ENCODE measurements around the gene STAB1. TPM values are rescaled to one million over a fixed set of nuclear protein-coding genes. Genes with fewer than 3 reads are reported as not detected.
A peak's percentile ranks its signal among the peaks of the same experiment; 100 is the strongest.

Gene STAB1
- polyA plus RNA-seq, 3 donors: 3.8 to 535 (median 15.8) TPM

GRCh38 chr3:52447512-52448355 is 47.4 kb upstream of the STAB1 start:
- Mint-ChIP-seq H3K36me3 (no peaks in the 10 kb centered on the region), H3K27ac (peak overlapping the region in 2 of 7 donors; percentile 51 to 54), H3K9me3 (peaks cover 0 to 9% (median 3%) of the 10 kb centered on the region in 7 donors), H3K4me3 (no peak overlapping the region), H3K4me1 (peaks cover 6% of the 10 kb centered on the region), H3K27me3 (ENCODE audit: low read depth in 3 of 3) (peaks cover 2 to 9% (median 7%) of the 10 kb centered on the region in 3 donors)
- no peak for TF ChIP-seq CTCF (IDR thresholded peaks at IDR 0.05)
- H3K27me3 ChIP-seq (ENCODE audit: control insufficient read depth in 2 of 2, insufficient read depth in 2 of 2, low read length in 2 of 2): no peaks in the 10 kb centered on the region
- peaks cover 5 to 11% of the 10 kb centered on the region in 2 donors for H3K4me1 ChIP-seq (ENCODE audit: control insufficient read depth in 1 of 2, insufficient read depth in 2 of 2, low read length in 2 of 2)
- no peak overlapping the region for H2AFZ ChIP-seq (ENCODE audit: insufficient read depth, low read depth, low read length, poor library complexity, severe bottlenecking)
- no peak overlapping the region for H3K4me3 ChIP-seq (replicated peaks in 1 of 3; ENCODE audit: low read depth in 2 of 3, low read length in 3 of 3)
- H3K9me3 ChIP-seq (replicated peaks in 1 of 2; ENCODE audit: control insufficient read depth in 1 of 2, insufficient read depth in 1 of 2, low read length in 2 of 2): no peaks in the 10 kb centered on the region
- H3K9ac ChIP-seq (ENCODE audit: insufficient read depth, low read length, poor library complexity, severe bottlenecking): no peak overlapping the region
- whole genome bisulfite sequencing (ENCODE audit: insufficient coverage): 84% methylated on average over 10 of the region's 12 CpGs
- H3K27ac ChIP-seq (ENCODE audit: low read depth in 1 of 2, low read length in 2 of 2): no peak overlapping the region
- H3K79me2 ChIP-seq (ENCODE audit: insufficient read depth, low read length): no peaks in the 10 kb centered on the region
- intact Hi-C loops (cut with micrococcal nuclease): loop anchor here in 1 of 2 donors (1.0 kb wide), 1 partner anchor 19 kb away; no protein-coding TSS in a partner anchor
- no peaks in the 10 kb centered on the region for H3K36me3 ChIP-seq (replicated peaks in 1 of 2; ENCODE audit: control insufficient read depth in 1 of 2, insufficient read depth in 2 of 2, low read length in 2 of 2)
- H4K20me1 ChIP-seq (ENCODE audit: insufficient read depth, low read length): no peaks in the 10 kb centered on the region
- no peak overlapping the region for H3K4me2 ChIP-seq (replicated peaks; ENCODE audit: extremely low read depth, low read length, poor library complexity, severe bottlenecking)
- no peak for DNase-seq

DNA sequence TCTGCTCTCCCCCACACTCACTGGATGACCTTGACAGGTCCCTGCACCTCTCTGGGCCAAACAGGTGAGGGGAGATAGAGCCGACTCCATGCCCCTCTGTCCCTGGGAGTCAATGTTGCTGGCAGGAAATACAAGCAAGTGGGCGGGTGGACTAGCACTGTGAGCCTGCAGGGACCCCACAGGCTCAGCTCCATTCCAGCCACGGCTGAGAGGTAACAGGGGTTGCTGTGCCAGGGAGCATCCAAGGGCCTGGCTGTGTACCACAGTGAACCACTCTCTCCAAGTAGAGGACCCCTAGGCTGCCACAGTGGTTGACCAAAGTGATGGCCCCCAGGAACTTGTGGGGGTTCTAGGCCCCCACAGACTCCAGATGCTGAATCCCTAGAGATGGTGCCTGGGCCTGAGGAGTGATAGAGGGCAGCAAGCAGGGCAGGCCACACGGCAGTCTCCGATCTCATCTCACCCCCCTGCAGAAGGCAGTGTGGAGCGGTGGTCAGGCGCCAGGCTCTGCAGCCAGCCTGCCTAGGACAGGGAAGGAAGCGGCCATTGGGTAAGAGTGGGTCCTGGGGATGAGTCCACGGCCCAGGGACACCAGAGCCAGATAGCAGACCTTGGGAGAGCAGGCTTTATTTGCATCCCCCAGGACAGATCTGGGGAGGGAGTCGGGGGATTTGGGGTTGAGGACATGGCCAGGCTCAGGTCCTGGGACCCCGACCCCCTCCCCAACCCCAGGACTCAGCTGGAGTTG is 44.5 kb upstream of the STAB1 start:
- DNase-seq: no peak
- peak overlapping the region in 1 of 7 donors; percentile 48 for H3K27ac Mint-ChIP-seq
- no peak overlapping the region for H3K27ac ChIP-seq (ENCODE audit: low read depth in 1 of 2, low read length in 2 of 2)

More for the DNA sequence above, 44.5 kb upstream of the STAB1 start:
- Histone ChIP-seq H3K27me3 (ENCODE audit: control insufficient read depth in 2 of 2, insufficient read depth in 2 of 2, low read length in 2 of 2) (no peaks in the 10 kb centered on the region), H3K36me3 (replicated peaks in 1 of 2; ENCODE audit: control insufficient read depth in 1 of 2, insufficient read depth in 2 of 2, low read length in 2 of 2) (no peaks in the 10 kb centered on the region), H3K9me3 (replicated peaks in 1 of 2; ENCODE audit: control insufficient read depth in 1 of 2, insufficient read depth in 1 of 2, low read length in 2 of 2) (no peaks in the 10 kb centered on the region), H3K79me2 (ENCODE audit: insufficient read depth, low read length) (peaks cover 10% of the 10 kb centered on the region), H3K9ac (ENCODE audit: insufficient read depth, low read length, poor library complexity, severe bottlenecking) (no peak overlapping the region), H2AFZ (ENCODE audit: insufficient read depth, low read depth, low read length, poor library complexity, severe bottlenecking) (no peak overlapping the region), H4K20me1 (ENCODE audit: insufficient read depth, low read length) (no peaks in the 10 kb centered on the region), H3K4me1 (ENCODE audit: control insufficient read depth in 1 of 2, insufficient read depth in 2 of 2, low read length in 2 of 2) (peaks cover 8 to 10% of the 10 kb centered on the region in 2 donors), H3K4me2 (replicated peaks; ENCODE audit: extremely low read depth, low read length, poor library complexity, severe bottlenecking) (no peak overlapping the region), H3K4me3 (replicated peaks in 1 of 3; ENCODE audit: low read depth in 2 of 3, low read length in 3 of 3) (no peak overlapping the region)
- H3K9me3 Mint-ChIP-seq: peaks cover 0 to 9% (median 3%) of the 10 kb centered on the region in 7 donors
- no peak for TF ChIP-seq CTCF (IDR thresholded peaks at IDR 0.05)
- no peaks in the 10 kb centered on the region for H3K36me3 Mint-ChIP-seq
- H3K4me3 Mint-ChIP-seq: no peak overlapping the region
- 79% methylated on average over 6 of the region's 11 CpGs for WGBS (ENCODE audit: insufficient coverage)
- peaks cover 15% of the 10 kb centered on the region for H3K4me1 Mint-ChIP-seq
- intact Hi-C loops (cut with micrococcal nuclease): no loop called here
- H3K27me3 Mint-ChIP-seq (ENCODE audit: low read depth in 3 of 3): peaks cover 0 to 2% (median 1%) of the 10 kb centered on the region in 3 donors

Measured in CD14-positive monocyte (primary cell).